ENCODE results near the gene MARCO.

- TF ChIP-seq POLR2A (IDR thresholded peaks at IDR 0.05) (no peak), CTCF (IDR thresholded peaks at IDR 0.05) (no peak)
These were observed 28.7 kb upstream of the MARCO start for GRCh38 chr2:118913131-118913802.

All from lower leg skin (tissue), 3 donors.